ENCODE measurements around the gene LDLRAD4.

GRCh38 chr18:13401404-13401803 is 182.8 kb downstream of the LDLRAD4 start:
- TF ChIP-seq RAD21 (IDR thresholded peaks at IDR 0.05; ENCODE audit: low read depth): no peak
- TF ChIP-seq TAF1 (IDR thresholded peaks at IDR 0.05; ENCODE audit: low read depth): no peak
- no peak for TF ChIP-seq EP300 (IDR thresholded peaks at IDR 0.05; ENCODE audit: borderline replicate concordance)
- no peak for TF ChIP-seq CEBPB (IDR thresholded peaks at IDR 0.05)
- TF ChIP-seq REST (IDR thresholded peaks at IDR 0.05; ENCODE audit: low read depth): no peak
- no peak for TF ChIP-seq MAX (IDR thresholded peaks at IDR 0.05)
- no peak for TF ChIP-seq FOXM1 (IDR thresholded peaks at IDR 0.05; ENCODE audit: borderline replicate concordance, low read depth)
- no peak for TF ChIP-seq YY1 (IDR thresholded peaks at IDR 0.05; ENCODE audit: low read depth)
- TF ChIP-seq USF1 (IDR thresholded peaks at IDR 0.05): no peak
- TF ChIP-seq EGR1 (IDR thresholded peaks at IDR 0.05): no peak
- no peak for TF ChIP-seq TCF12 (IDR thresholded peaks at IDR 0.05; ENCODE audit: low read depth)
- TF ChIP-seq CREB1 (IDR thresholded peaks at IDR 0.05; ENCODE audit: low read depth): no peak
- no peak for TF ChIP-seq ZBTB7A (IDR thresholded peaks at IDR 0.05; ENCODE audit: low read depth)
